HG03064 (cell line): ENCODE data around the gene ATF7.
"Not testable (repeated sequence)": the region's sequence is repeated elsewhere in the genome, so short reads cannot be mapped to it uniquely, and the experiment has no call there.

Source experiments
- ATAC-seq: cut with Tn5 transposase; IDR thresholded peaks from one replicate; pipeline ENCODE4 v1.9.1; 2021; ENCODE audit warnings: low read depth; ENCODE audit not compliant: unreplicated experiment

The ATF7 gene

GRCh38 chr12:53572134-53572758, 53.9 kb downstream of the ATF7 start:
- no peak for ATAC-seq

- ATAC-seq = no peak
These were observed 54.9 kb downstream of the ATF7 start for GRCh38 chr12:53571295-53571694.

DNA sequence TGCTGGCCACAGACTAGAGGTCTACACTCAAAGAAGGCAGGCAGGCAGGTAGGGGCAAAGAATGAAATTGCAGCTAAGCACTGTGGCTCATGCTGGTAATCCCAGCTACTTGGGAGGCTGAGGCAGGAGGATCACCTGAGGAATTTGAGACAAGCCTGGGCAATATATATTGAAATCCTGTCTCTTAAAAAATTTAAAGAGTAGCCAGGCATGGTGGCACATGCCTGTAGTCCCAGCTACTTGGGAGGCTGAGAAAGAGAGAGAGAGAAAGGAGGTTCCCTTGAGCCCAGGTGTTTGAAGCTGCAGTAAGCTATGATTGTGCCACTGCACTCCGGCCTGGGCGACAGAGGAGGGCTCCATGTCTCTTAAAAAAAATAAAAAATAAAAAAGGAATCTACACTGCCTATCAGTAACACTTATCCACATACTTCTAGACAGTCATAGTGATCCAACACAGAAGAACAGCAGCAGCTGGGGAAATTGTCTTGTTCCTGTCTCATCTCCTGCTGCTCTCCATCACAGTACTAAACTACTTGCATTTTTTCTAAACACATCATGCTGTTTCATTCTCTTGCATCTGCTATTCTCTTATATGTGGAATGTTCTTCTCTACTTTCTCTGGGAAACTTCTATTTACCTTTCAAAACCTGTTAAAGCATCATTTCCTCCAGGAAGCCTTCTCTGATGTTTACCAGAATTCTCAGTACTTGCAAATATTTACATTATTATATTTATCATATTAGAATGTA, 57.2 kb downstream of the ATF7 start:
- ATAC-seq = no peak

DNA sequence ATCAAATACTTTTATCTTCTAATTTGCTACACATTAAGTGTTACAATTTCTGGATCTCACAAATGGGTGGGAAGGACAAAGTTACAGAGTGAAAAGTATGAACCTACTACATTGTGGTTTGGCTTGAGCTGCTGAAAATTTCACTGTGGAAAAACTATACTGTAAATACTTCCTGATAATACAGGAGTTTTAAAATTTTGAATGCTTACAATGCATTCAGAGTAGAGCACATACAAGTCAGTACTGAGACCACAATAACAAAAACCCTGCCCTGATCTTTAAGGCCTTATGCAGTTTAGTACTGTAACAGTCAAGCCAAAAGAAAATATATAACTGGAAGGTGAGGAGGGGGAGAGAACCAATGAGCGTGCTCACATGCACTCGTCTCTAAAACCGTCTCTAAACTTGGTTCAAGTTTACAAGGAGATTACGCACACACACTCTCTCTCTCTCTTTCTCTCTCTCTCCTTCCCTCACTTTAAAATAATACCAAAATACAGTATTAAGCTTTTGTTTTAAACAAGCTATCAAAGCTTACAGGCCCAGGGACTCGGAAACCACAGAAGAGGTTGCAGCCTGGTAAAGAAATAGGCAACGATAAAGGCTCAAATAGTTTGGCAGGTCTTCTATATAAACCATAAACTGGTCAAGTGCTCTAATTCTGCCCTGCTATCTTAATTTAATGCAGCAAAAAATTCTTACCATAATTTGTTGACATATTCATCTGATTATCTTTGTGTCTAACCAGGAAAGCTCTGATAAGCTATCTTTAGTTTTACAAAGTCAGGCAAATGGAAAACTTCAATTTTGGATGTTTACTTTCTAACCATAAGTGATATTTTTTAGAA, 58.0 kb downstream of the ATF7 start:
- no peak for ATAC-seq

- not testable (repeated sequence) for ATAC-seq
These were observed 60.8 kb downstream of the ATF7 start for GRCh38 chr12:53565376-53565775.

DNA sequence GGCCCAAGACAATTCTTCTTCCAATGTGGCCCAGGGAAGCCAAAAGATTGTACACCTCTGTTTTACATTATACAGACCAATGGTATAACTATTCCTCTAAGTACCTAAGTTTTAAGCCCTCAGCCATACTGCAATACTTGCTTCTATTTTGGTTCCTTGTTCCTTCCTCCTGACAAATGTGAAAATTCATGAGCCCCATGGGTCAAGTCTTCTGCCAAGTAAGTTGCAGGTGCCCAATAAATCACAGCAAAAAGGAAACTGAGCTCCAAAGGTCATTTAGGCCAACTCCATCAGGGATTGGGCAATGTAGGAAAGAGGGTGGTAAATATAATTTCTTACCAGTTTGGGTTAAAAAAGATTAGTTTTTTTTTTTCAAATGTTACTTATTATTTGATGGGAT, 61.2 kb downstream of the ATF7 start:
- ATAC-seq = no peak

DNA sequence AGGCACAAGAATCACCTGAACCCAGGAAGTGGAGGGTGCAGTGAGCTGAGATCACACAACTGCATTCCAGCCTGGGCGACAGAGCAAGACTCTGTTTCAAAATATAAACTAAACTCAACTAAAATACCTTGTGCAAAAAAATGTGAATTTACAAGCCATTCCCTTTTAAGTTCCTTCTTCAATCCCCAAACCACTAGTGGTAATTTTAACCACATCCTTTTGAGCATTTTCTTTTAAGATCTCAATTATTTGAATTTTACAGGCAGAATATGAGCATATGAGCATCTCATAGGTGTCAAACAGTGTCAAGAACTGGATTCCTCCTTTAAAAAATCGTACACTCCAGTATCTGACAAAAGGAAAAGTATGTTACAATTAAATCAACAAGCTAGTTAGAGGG, 61.9 kb downstream of the ATF7 start:
- ATAC-seq = no peak

DNA sequence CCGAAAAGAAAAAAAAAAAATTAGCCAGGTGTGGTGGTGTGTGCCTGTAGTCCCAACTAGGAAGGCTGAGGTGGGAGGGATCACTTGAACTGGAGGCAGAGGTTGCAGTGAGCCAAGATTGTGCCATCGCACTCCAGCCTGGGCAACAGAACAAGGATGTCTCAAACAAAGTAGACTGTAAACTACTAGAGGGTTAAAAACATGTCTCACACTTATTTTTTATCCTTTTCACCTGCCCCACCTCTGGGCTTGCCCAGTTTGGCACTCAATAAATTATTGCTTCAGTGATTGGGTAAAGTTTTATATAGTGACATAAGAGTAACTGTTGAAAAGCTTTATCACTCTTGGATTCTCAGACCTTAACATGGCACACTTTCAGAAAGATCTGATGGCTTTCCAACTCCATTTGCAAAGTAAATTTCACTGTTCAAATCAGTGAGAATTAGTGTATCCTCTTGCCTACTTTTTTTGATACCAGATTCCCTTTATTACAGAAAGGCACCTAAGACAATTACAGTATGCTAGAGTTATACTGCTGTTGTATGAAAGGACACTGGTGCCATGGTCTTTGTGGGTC, 62.6 kb downstream of the ATF7 start:
- ATAC-seq = no peak

- no peak for ATAC-seq
These were observed 64.6 kb downstream of the ATF7 start for GRCh38 chr12:53561590-53561953.

- no peak for ATAC-seq
These were observed 65.1 kb downstream of the ATF7 start for GRCh38 chr12:53560912-53561589.

- no peak for ATAC-seq
These were observed 65.8 kb downstream of the ATF7 start for GRCh38 chr12:53560351-53560750.

GRCh38 chr12:53558631-53559030, 67.6 kb downstream of the ATF7 start:
- no peak for ATAC-seq

DNA sequence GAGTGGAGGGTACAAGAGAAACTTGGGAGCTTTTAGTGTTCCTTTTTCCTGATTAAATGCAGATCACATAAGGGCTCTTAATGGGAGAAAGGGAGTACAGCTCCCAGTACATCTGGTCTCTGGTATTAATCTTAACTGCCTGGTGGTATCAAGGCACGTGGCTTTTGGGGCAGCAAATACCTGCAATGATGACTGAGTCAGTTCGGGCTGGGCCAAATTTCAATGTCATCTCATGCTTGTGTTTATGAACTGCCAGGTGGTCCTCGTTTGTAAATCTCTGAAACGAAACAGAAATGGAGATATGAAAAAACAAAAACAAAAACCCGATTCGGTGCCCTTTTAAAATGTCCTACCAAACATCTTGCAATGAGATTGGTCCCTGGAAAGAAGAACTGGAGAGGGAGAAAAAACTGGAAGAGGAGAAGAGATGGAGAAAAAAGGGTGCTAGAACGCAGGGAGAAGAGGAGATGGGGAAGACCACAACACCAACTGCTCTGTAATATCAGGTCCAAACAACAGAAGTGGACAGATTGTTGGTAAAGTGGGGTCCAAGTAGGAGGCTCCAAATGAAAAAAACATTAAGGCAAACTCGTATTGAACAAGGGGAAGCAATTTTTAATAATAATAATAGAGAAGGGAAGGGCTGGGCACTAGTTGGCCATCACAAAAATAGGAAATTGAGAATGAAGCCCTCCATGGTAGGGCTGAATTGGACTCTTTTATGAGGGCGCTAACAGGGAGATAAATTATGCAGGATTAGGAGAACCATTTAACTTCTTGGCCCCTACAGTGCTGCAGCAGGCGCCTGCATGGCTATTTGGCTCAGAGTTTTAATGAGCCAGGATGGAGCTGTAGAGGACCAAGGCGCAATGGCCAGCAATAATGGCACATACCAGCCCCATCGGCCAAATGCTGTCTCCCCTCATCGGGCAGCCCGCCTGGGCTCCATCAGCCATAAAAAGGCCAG, 73.5 kb downstream of the ATF7 start:
- ATAC-seq = no peak

GRCh38 chr12:53551889-53552291, 74.3 kb downstream of the ATF7 start:
- no peak for ATAC-seq

DNA sequence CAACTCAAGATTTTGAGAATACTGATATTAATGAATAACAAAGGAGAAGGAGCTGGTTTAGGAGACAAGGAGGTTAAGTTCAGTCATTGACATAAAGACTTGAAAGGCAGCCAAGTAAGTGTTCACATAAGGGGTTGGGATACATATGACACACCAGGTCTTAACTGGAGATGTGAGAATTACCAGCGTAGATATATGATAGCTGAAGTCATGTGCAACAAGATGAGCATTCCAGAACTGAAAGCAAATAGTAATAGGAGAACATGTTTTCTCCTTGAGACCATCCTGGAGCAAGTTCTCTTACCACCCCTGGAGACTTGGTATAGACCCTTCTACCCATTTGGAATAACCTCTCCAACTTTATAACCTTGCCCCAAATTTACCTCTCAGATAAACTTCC, 75.6 kb downstream of the ATF7 start:
- ATAC-seq = no peak

DNA sequence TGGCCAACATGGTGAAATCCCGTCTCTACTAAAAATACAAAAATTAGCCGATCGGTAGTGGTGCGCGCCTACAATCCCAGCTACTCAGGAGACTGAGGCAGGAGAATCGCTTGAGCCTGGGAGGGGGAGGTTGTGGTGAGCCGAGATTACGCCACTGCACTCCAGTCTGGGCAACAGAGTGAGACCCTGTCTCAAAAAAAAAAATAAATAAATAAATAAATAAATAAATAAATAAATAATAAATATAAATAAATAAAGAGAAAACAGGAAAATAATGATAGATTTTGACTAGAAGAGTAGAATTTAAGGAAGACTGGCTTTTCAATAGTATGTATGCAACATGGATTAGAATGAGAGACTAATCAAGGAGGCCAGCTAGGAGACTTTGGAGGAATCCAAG, 76.1 kb downstream of the ATF7 start:
- ATAC-seq = not testable (repeated sequence)

GRCh38 chr12:53548354-53548753, 77.8 kb downstream of the ATF7 start:
- not testable (repeated sequence) for ATAC-seq

GRCh38 chr12:53543539-53543938, 82.6 kb downstream of the ATF7 start:
- no peak for ATAC-seq

DNA sequence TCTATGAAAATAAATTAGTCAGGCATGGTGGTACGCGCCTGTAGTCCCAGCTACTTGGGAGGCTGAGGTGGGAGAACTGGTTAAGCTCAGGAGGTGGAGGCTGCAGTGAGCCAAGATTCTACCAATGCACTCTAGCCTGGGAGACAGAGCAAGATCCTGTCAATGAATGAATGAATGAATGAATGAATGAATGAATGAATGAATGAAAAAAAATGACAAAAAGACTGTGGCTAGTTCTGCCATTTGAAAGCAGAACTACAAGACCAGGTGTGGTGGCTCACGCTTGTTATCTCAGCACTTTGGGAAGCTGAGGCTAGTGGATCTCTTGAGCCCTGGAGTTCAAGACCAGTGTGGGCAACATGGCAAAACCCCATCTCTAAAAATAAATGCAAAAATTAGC, 86.7 kb downstream of the ATF7 start:
- no peak for ATAC-seq
